B cell (primary cell): ENCODE data around the gene CACNA2D4. TPM values are rescaled to one million over a fixed set of nuclear protein-coding genes. Genes with fewer than 3 reads are reported as not detected.

Source experiments
- ATAC-seq: fragments of 200-7000 bp; cut with Tn5 transposase; one replicate; pipeline ENCODE4 v1.10.0; 2021; ENCODE audit warnings: low read depth, mild to moderate bottlenecking, moderate number of reproducible peaks, moderate library complexity
- CTCF ChIA-PET: fragments of 350-600 bp; sonication (Branson Sonifier 250); formaldehyde crosslinking; loops from one replicate; lab custom pipeline; 2021; ENCODE audit warnings: antibody characterized with exemption, inconsistent platforms; lab: Charles Lee
- POLR2A ChIA-PET: fragments of 350-600 bp; sonication (Branson Sonifier 250); formaldehyde crosslinking; loops from one replicate; lab custom pipeline; 2021; ENCODE audit warnings: antibody characterized with exemption; lab: Charles Lee
- DNase-seq: peaks from one replicate; pipeline ENCODE4 v3.0.0; 2013
- H2AFZ ChIP-seq: 2 replicates; pipeline ENCODE4 v1.6.1; 2012; ENCODE audit warnings: mild to moderate bottlenecking, low read depth, low read length; ENCODE audit not compliant: insufficient read depth, poor library complexity, severe bottlenecking
- H3K27ac ChIP-seq, 2 donors: 1 replicate in 1 of 2; 2 replicates in 1 of 2; pipeline ENCODE4 v1.5.1; 2012 to 2013; ENCODE audit warnings: low read length in 2 of 2, mild to moderate bottlenecking in 2 of 2, moderate library complexity in 1 of 2
- H3K27me3 ChIP-seq, 4 experiments: fragments of 200-600 bp in 1 of 4; sonication (generic) in 1 of 4; replicated peaks in 1 of 4; 1 replicate in 2 of 4; 2 replicates in 2 of 4; pipeline versions ENCODE4 v1.6.1 to v1.7.0; 2013 to 2016; ENCODE audit warnings: low read length in 3 of 4, mild to moderate bottlenecking in 2 of 4, mixed read lengths in 1 of 4, moderate library complexity in 1 of 4; ENCODE audit not compliant: insufficient read depth in 4 of 4, control insufficient read depth in 3 of 4; ENCODE audit errors: control extremely low read depth in 1 of 4
- H3K36me3 ChIP-seq, 2 experiments: replicated peaks in 1 of 2; 1 replicate in 1 of 2; 2 replicates in 1 of 2; pipeline versions ENCODE4 v1.6.1 to v1.7.1; 2013; ENCODE audit warnings: low read length in 1 of 2; ENCODE audit not compliant: insufficient read depth in 2 of 2, control insufficient read depth in 1 of 2; ENCODE audit errors: control extremely low read depth in 1 of 2, extremely low read depth in 1 of 2
- H3K4me1 ChIP-seq, 2 donors: fragments of 200-600 bp in 1 of 2; sonication (generic) in 1 of 2; 1 replicate in 1 of 2; 2 replicates in 1 of 2; pipeline versions ENCODE4 v1.5.1 to v1.6.1; 2013 to 2017; ENCODE audit warnings: low read length in 2 of 2; ENCODE audit not compliant: control insufficient read depth in 2 of 2, insufficient read depth in 2 of 2
- H3K4me2 ChIP-seq: replicated peaks from 2 replicates; pipeline ENCODE3; 2012; ENCODE audit warnings: mild to moderate bottlenecking, low read depth, low read length; ENCODE audit not compliant: poor library complexity, severe bottlenecking
- H3K4me3 ChIP-seq, 5 experiments: fragments of 200-600 bp in 1 of 5; sonication (generic) in 1 of 5; 1 replicate in 3 of 5; 2 replicates in 2 of 5; pipeline versions ENCODE4 v1.5.1 to v1.7.0; 2011 to 2016; ENCODE audit warnings: low read length in 4 of 5, mild to moderate bottlenecking in 4 of 5, low read depth in 2 of 5, control low read depth in 1 of 5, moderate library complexity in 1 of 5; ENCODE audit not compliant: insufficient read depth in 1 of 5; ENCODE audit errors: control extremely low read depth in 1 of 5, extremely low read depth in 1 of 5
- H3K79me2 ChIP-seq: fragments of 200-600 bp; sonication (generic); one replicate; pipeline ENCODE4 v1.6.0; 2016; ENCODE audit warnings: low read length; ENCODE audit not compliant: control insufficient read depth, insufficient read depth
- H3K9ac ChIP-seq: fragments of 200-600 bp; sonication (generic); 2 replicates; pipeline ENCODE4 v1.6.1; 2017; ENCODE audit warnings: mild to moderate bottlenecking, low read length, moderate library complexity
- H3K9me3 ChIP-seq, 3 donors: one replicate each; pipeline versions ENCODE4 v1.6.1 to v1.7.1; 2013; ENCODE audit warnings: low read length in 2 of 3; ENCODE audit not compliant: control insufficient read depth in 2 of 3, insufficient read depth in 1 of 3; ENCODE audit errors: control extremely low read depth in 1 of 3
- H4K20me1 ChIP-seq: 2 replicates; pipeline ENCODE4 v1.6.0; 2012; ENCODE audit warnings: mild to moderate bottlenecking, low read length; ENCODE audit not compliant: insufficient read depth, control insufficient read depth, poor library complexity, severe bottlenecking
- H3K27ac Mint-ChIP-seq: one replicate; pipeline ENCODE4 v1.8.0; 2021; ENCODE audit warnings: mixed read lengths
- H3K27me3 Mint-ChIP-seq: one replicate; pipeline ENCODE4 v1.8.0; 2021; ENCODE audit warnings: mixed read lengths
- H3K4me1 Mint-ChIP-seq: one replicate; pipeline ENCODE4 v1.8.0; 2021; ENCODE audit warnings: mixed read lengths
- H3K4me3 Mint-ChIP-seq: one replicate; pipeline ENCODE4 v1.8.0; 2021; ENCODE audit warnings: mixed read lengths
- H3K9me3 Mint-ChIP-seq: one replicate; pipeline ENCODE4 v1.8.0; 2022; ENCODE audit warnings: mixed read lengths; ENCODE audit not compliant: insufficient read depth
- EZH2 ChIP-seq: IDR thresholded peaks from 2 replicates; pipeline ENCODE4 v1.6.1; 2012; ENCODE audit warnings: borderline replicate concordance, low read depth, mild to moderate bottlenecking, moderate library complexity, low read length; ENCODE audit not compliant: insufficient read depth, poor library complexity, severe bottlenecking
- WGBS: methylation state at CpG from one replicate; pipeline ENCODE4 v1.1.5; 2013; ENCODE audit warnings: missing lambda C conversion rate; ENCODE audit not compliant: insufficient coverage; 5-methylcytosine and 5-hydroxymethylcytosine counted together
- intact Hi-C: fragments of 100-400 bp; cut with micrococcal nuclease; formaldehyde crosslinking; loops from one replicate; pipeline ENCODE4 v1.10.0; 2022
- polyA plus RNA-seq: library from polyadenylated mRNA; depleted of rRNA; stranded (reverse); fragments of >200 nt; gene quantifications from 2 replicates; pipeline ENCODE4 v1.2.3, GENCODE V29; 2012
- total RNA-seq, 2 donors: library from RNA; stranded (reverse); fragments of 120-200 nt in 1 of 2; gene quantifications; 1 replicate in 1 of 2; 2 replicates in 1 of 2; pipeline versions ENCODE4 v1.2.3 to v1.2.4, GENCODE V29; 2013 to 2022
- TF ChIP-seq, protein P1 (sequence below): fragments of 200-600 bp; IDR thresholded peaks from one replicate; pipeline ENCODE4 v1.8.0; 2022; ENCODE audit warnings: antibody characterized with exemption, mild to moderate bottlenecking

The CACNA2D4 gene
- total and polyA plus RNA-seq, 2 donors (not counting 1 experiment from before 2014, with no cell fraction given): 6.0 to 7.4 TPM

DNA sequence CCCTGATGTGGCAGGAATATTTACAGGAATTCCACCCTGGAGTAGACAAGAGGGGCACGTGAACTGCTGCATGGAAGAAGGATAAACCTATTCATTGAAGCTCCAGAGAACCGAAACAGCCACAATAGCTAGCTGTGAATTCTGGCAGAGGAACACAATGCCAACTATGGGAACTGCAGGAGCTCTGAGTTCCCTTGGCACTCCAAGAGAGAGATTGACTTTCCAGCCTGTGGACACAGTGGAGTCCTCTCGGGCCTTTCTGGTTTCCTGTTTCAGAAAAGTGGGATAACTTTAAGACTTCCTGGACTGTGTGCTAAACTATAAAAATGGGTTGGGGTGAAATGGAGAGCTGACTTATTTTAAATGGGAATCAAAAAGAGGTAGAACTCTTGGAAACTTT lies 11.9 kb downstream of the CACNA2D4 start:
- no peaks in the 10 kb centered on the region for H4K20me1 ChIP-seq
- DNase-seq: no peak
- Mint-ChIP-seq H3K27ac (no peak overlapping the region), H3K27me3 (peaks cover 13% of the 10 kb centered on the region), H3K4me1 (peaks cover 6% of the 10 kb centered on the region), H3K4me3 (no peak overlapping the region), H3K9me3 (peaks cover 23% of the 10 kb centered on the region)
- no peak overlapping the region for H3K9ac ChIP-seq
- no peak overlapping the region for H3K4me3 ChIP-seq
- no peak for ATAC-seq
- peaks cover 11 to 21% (median 15%) of the 10 kb centered on the region in 3 donors for H3K9me3 ChIP-seq
- CTCF ChIA-PET: interaction anchor here (1.4 kb wide), 1 partner anchor 33 kb away, joined by 4 read pairs; no protein-coding TSS in a partner anchor
- POLR2A ChIA-PET: no interaction called here
- WGBS: 67% methylated on average over 3 of the region's 3 CpGs
- H3K4me2 ChIP-seq: no peak overlapping the region
- peaks cover 0 to 11% (median 7%) of the 10 kb centered on the region in 4 experiments for H3K27me3 ChIP-seq
- TF ChIP-seq, protein P1, sequence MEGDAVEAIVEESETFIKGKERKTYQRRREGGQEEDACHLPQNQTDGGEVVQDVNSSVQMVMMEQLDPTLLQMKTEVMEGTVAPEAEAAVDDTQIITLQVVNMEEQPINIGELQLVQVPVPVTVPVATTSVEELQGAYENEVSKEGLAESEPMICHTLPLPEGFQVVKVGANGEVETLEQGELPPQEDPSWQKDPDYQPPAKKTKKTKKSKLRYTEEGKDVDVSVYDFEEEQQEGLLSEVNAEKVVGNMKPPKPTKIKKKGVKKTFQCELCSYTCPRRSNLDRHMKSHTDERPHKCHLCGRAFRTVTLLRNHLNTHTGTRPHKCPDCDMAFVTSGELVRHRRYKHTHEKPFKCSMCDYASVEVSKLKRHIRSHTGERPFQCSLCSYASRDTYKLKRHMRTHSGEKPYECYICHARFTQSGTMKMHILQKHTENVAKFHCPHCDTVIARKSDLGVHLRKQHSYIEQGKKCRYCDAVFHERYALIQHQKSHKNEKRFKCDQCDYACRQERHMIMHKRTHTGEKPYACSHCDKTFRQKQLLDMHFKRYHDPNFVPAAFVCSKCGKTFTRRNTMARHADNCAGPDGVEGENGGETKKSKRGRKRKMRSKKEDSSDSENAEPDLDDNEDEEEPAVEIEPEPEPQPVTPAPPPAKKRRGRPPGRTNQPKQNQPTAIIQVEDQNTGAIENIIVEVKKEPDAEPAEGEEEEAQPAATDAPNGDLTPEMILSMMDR: no peak
- TF ChIP-seq EZH2: no peak
- peaks cover 10% of the 10 kb centered on the region in 2 donors for H3K4me1 ChIP-seq
- no peak overlapping the region for H3K27ac ChIP-seq
- intact Hi-C loops: no loop called here
- no peak overlapping the region for H2AFZ ChIP-seq
- no peaks in the 10 kb centered on the region for H3K36me3 ChIP-seq
- no peaks in the 10 kb centered on the region for H3K79me2 ChIP-seq

DNA sequence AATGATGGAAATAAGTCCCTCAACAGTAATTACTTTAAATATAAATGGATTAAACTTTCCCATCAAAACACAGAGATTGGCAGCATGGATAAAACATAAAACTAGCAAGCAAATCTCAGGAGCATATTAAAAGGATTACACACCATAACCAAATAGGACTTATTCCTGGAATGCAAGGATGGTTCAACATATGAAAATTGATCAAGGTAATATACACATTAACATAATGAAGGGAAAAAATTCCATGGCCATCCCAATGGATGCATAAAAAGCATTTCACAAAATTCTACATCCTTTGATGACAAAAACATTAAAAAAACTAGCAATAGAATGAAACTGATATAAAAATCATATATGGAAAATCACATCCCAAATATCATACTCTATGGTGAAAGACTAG lies 13.6 kb downstream of the CACNA2D4 start:
- peaks cover 0 to 10% (median 3%) of the 10 kb centered on the region in 4 experiments for H3K27me3 ChIP-seq
- no peaks in the 10 kb centered on the region for H4K20me1 ChIP-seq
- H3K4me1 ChIP-seq: peaks cover 10% of the 10 kb centered on the region in 2 donors
- no peak overlapping the region for H3K4me2 ChIP-seq
- H3K4me3 Mint-ChIP-seq: no peak overlapping the region
- intact Hi-C loops: no loop called here
- H3K9ac ChIP-seq: no peak overlapping the region
- H2AFZ ChIP-seq: no peak overlapping the region
- peaks cover 6% of the 10 kb centered on the region for H3K27me3 Mint-ChIP-seq
- no peaks in the 10 kb centered on the region for H3K36me3 ChIP-seq
- CTCF ChIA-PET: no interaction called here
- POLR2A ChIA-PET: no interaction called here
- no peaks in the 10 kb centered on the region for H3K79me2 ChIP-seq
- peaks cover 6% of the 10 kb centered on the region for H3K4me1 Mint-ChIP-seq
- no peak overlapping the region for H3K4me3 ChIP-seq
- peaks cover 23% of the 10 kb centered on the region for H3K9me3 Mint-ChIP-seq
- DNase-seq (no peak), ATAC-seq (no peak)
- no peak for TF ChIP-seq EZH2
- TF ChIP-seq, protein P1: no peak
- peaks cover 11 to 21% (median 15%) of the 10 kb centered on the region in 3 donors for H3K9me3 ChIP-seq
- H3K27ac ChIP-seq: no peak overlapping the region
- H3K27ac Mint-ChIP-seq: no peak overlapping the region
